ENCODE measurements around the gene INO80B. TPM values are rescaled to one million over a fixed set of nuclear protein-coding genes. Genes with fewer than 3 reads are reported as not detected.
"Not testable (repeated sequence)": the region's sequence is repeated elsewhere in the genome, so short reads cannot be mapped to it uniquely, and the experiment has no call there.

The INO80B gene
- total RNA-seq, 1 donor from 2014 or later: 52.8 TPM

DNA sequence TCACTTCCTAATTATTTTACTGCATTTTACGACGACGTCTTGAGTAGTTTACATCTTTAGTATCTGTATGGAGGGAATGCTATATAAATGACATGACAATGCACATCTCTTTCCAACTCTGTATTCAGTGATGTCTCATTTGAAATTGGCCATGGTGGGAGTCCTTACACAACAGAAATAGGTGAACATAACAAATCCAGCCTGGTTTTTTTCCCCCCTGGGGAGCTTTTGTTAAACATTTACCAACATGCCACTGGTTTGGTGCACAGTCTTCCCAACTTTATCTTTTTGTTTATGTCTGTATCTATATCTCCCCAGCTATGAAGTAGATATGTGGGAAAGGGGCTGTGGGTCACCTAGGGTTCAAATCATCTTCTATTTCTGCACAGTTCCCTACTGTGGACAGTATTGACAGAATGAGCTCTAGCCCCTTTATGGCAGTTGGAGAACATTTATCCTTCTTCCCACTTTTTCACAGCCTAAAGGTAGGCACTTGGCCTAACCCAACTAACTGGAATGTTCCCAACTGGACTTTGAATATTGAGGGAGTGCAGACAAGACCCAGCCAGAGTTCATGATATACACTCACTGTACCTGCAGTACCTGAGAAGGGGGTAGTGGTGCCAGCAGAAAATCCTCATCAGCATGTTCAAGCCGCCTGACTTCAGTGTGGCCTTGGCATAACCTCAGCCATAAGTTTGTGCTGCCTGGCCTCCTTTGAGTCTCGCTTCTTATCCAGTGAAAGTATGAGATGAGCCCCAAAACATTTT lies 7.5 kb upstream of the INO80B start:
- intact Hi-C loops (cut with micrococcal nuclease): no loop called here

- intact Hi-C loops (cut with micrococcal nuclease): no loop called here
Observed at GRCh38 chr2:74448771-74449170, 6.1 kb upstream of the INO80B start.

GRCh38 chr2:74450570-74451190 lies 4.2 kb upstream of the INO80B start:
- intact Hi-C loops (cut with micrococcal nuclease): no loop called here

- intact Hi-C loops (cut with micrococcal nuclease): loop anchor here (5.0 kb wide), 1 partner anchor 1070 kb away; the partner anchor contains the start of gene ALMS1
Observed at GRCh38 chr2:74457129-74457548, 2.3 kb downstream of the INO80B start.

DNA sequence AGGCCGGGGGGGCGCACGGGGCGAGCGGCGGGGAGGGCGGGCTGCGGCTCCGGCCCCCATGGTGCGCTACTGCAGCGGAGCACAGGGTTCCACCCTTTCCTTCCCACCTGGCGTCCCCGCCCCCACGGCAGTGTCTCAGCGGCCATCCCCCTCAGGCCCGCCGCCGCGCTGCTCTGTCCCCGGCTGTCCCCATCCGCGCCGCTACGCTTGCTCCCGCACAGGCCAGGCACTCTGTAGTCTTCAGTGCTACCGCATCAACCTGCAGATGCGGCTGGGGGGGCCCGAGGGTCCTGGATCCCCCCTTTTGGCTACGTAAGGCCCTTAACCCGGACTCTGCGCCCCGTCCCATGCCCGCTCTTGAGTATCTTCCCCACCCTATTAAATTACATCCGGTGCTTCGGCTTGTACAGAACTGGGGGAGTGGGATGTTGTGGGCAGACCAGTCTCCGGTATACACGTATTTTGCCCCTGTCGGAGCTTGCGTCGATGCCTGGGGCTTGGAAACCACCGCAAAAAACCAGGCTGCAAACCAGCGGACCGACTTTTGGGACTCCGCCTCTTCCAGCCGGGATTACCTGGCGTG lies 2.8 kb downstream of the INO80B start:
- intact Hi-C loops (cut with micrococcal nuclease): loop anchor here (1.0 to 5.0 kb wide), 15 partner anchors 9 to 1223 kb away; partner anchors contain the start of genes ALMS1, AUP1, C2orf81 and CCT7

DNA sequence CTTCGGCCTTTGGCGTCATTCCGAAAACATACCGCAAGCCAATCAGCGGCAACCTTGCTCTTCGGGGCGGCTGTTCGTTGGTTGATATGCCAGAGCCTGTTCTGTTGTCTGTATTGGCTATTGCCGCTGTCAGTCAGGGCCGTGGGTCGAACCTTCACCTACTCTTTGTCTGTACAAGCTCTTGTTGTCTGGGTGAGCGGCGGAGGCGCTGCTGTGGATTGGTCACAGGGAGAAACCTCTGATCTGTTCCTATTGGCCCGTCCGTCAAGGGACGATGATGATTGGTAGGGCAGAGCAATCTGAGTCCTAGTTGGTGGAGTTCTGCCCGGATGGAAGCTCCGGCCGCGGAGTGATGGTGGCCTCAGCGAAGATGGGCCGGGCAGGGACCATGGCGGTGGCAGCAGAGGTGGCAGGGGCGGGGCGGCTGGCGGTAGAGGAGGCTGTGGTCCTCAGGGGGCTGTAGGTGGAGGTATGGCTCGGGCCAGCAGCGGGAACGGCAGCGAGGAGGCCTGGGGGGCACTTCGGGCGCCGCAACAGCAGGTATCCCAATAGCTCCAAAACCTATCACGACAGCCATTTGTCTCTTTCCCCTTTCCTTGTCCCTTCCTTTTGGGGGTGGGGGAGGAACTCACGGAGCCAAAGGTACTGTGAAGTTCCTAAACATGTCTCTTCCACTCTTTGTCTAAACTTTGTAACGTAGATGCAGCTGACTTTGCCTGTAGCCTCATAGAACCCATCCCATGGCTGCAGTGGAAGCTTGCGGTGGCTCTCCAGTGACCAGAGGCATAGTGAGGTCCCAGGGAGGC lies 3.4 kb downstream of the INO80B start, which contains the start of gene WBP1:
TSS of gene WBP1 (plus strand) at position 307 of the 806 bp plus-strand sequence. CDS start at position 472, 165 bp downstream.
- intact Hi-C loops (cut with micrococcal nuclease): loop anchor here (1.0 to 5.0 kb wide), 15 partner anchors 8 to 1224 kb away; partner anchors contain the start of genes ALMS1, AUP1, C2orf81 and CCT7

GRCh38 chr2:74458938-74459363 lies 4.1 kb downstream of the INO80B start:
- intact Hi-C loops (cut with micrococcal nuclease): loop anchor here (1.0 to 5.0 kb wide), 15 partner anchors 7 to 1225 kb away; partner anchors contain the start of genes ALMS1, AUP1, C2orf81 and CCT7

DNA sequence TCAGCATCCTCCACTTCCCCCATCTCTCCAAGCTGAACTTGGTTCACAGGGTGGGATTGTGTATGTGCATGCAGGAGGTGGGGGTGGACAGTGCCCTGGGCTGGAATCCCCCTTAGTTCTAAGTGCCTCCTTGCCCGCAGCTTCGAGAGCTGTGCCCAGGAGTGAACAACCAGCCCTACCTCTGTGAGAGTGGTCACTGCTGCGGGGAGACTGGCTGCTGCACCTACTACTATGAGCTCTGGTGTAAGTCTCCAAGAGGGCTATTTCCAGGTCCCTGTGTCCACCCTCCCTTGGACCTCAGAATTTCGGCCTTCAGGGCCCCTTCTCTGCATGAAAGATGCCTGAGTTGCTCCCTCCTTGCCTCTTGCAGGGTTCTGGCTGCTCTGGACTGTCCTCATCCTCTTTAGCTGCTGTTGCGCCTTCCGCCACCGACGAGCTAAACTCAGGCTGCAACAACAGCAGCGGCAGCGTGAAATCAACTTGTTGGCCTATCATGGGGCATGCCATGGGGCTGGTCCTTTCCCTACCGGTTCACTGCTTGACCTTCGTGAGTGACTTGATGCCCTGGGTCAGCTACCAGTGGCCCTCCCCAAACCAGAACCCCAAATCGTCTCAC lies 4.7 kb downstream of the INO80B start:
- intact Hi-C loops (cut with micrococcal nuclease): loop anchor here (2.0 to 5.0 kb wide), 4 partner anchors 195 to 1072 kb away; partner anchors contain the start of genes ALMS1 and SEMA4F

- intact Hi-C loops (cut with micrococcal nuclease): not testable (repeated sequence)
Observed at GRCh38 chr2:74460187-74460586, 5.3 kb downstream of the INO80B start.

DNA sequence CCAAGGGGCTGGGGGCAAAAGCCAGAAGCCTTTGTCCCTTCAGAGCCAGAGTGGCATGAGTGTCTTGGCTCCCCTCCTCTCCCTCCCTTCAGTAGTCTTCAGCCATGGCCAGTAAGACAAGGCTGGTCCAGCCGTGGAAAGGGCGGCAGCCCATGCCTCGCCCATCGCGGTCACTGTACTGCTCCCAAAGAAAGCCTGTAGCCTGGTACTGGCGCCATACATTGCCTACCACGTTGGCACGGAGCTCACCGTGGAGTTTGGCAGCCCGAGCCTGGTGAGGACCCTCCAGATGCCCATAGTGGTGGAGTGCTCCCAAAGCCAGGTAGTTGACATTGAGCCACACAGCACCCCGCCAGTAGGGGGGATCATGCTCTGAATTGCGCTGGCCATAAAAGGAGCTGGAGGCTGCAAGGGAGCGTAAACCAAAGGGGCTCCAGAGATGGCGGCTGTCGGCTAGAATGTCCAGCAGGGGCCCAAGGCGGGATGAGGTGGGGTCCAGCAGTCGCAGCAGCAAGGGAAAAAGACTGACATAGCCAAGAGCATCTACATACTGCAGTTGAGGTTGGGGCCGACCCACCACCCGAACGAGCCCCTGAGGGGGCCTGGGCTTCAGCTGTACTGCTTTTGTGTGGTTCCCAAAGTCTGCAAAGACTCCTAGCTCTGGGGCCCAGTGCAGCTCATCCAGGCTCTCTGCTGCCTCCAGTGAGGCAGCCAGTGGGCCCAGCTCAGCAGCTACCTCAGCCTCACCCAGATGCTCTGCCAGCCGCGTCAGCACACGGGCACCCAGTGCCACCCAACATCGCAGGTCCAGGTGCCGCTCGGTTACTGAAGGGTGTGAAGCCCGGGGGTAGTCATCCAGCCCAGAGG lies 6.5 kb downstream of the INO80B start:
- intact Hi-C loops (cut with micrococcal nuclease): no loop called here

GRCh38 chr2:74462054-74462785 lies 7.3 kb downstream of the INO80B start:
- intact Hi-C loops (cut with micrococcal nuclease): no loop called here

GRCh38 chr2:74462786-74463105 lies 7.9 kb downstream of the INO80B start:
- intact Hi-C loops (cut with micrococcal nuclease): no loop called here

GRCh38 chr2:74464406-74464805 lies 9.5 kb downstream of the INO80B start:
- intact Hi-C loops (cut with micrococcal nuclease): loop anchor here (1.0 kb wide), 1 partner anchor 8 kb away; the partner anchor contains the start of gene MRPL53

GRCh38 chr2:74470742-74471141 lies 15.9 kb downstream of the INO80B start:
- intact Hi-C loops (cut with micrococcal nuclease): loop anchor here (5.0 kb wide), 1 partner anchor 1238 kb away; the partner anchor contains the start of genes CCT7 and PRADC1

- intact Hi-C loops (cut with micrococcal nuclease): loop anchor here (1.0 to 5.0 kb wide), 11 partner anchors 7 to 1239 kb away; partner anchors contain the start of genes AUP1, C2orf81, CCT7 and HTRA2
Observed at GRCh38 chr2:74471332-74472065, 16.6 kb downstream of the INO80B start.

DNA sequence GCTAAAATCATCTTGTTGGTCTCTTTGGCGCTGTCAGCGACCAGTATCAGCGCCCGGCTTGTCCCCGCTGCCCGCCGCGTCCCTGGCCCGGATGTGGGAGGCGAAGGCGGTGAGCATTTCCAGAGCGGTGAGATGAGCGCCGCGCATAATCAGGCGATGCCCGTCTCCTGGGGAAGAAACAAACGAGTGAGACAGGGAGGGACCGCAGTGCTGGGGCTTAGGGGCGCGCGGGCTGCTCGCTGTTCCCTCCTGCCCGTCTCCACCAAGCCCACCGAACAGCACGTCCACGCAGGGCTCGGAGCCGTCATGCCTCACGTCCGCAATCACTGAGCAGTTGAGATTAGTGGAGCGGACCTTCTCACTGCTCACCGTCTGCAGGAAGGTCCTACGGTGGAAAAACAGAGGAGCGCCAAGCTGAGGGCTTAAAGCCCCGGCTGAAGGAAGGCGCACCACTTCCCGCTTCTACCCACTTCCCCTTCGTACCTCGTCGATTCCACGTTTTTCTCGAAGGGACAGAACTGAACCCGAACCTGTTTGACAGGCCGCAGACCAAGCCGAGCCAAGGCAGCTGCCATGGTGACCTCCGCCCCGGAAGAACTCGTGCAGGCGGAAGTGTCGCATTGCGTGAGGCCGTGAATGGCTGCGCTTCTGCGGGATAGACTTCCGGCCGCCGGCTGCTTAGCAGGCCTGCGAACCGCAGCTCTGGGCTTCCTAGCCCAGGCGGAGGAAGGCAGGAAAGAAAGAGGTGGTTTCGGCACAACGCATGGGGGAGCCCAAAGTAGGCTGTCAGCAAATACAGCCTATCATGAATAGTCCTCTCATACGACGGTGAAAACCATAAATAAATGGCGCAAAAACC lies 17.4 kb downstream of the INO80B start, which contains the start of gene MRPL53:
TSS of gene MRPL53 (minus strand) at position 595 of the 859 bp plus-strand sequence. CDS start at position 575, 20 bp downstream.
- intact Hi-C loops (cut with micrococcal nuclease): loop anchor here (1.0 to 5.0 kb wide), 11 partner anchors 8 to 1240 kb away; partner anchors contain the start of genes AUP1, C2orf81, CCT7 and HTRA2

- intact Hi-C loops (cut with micrococcal nuclease): loop anchor here (1.0 to 5.0 kb wide), 11 partner anchors 9 to 1241 kb away; partner anchors contain the start of genes AUP1, C2orf81, CCT7 and HTRA2
Observed at GRCh38 chr2:74472945-74473258, 18.0 kb downstream of the INO80B start.

All from T-helper 1 cell treated with Interleukin-12 subunit alpha and Interleukin-12 subunit beta and Interleukin-4 antibody, amounts not matched to agents 30 ng/mL and 1 ng/mL, for 36 hours (primary cell).